Measurements from ENCODE around the gene APBA2.

The APBA2 gene

GRCh38 chr15:29143909-29144635 lies 258.3 kb downstream of the APBA2 start:
- H3K9ac ChIP-seq (ENCODE audit: low read length), result no peak overlapping the region

GRCh38 chr15:29149738-29150075 lies 263.9 kb downstream of the APBA2 start:
- Histone ChIP-seq H3K36me3 (replicated peaks; ENCODE audit: insufficient read depth, low read length) (no peaks in the 10 kb centered on the region), H3F3A (ENCODE audit: insufficient read depth, low read length) (no peaks in the 10 kb centered on the region), H3K4me1 (ENCODE audit: low read length) (no peaks in the 10 kb centered on the region), H4K20me1 (ENCODE audit: insufficient read depth, low read length) (no peaks in the 10 kb centered on the region), H3K27ac (ENCODE audit: low read length) (no peak overlapping the region), H3K9me2 (replicated peaks; ENCODE audit: insufficient read depth, low read length) (no peaks in the 10 kb centered on the region), H3K9ac (ENCODE audit: low read length) (no peak overlapping the region), H2AFZ (ENCODE audit: low read length) (no peak overlapping the region), H3K79me2 (ENCODE audit: low read length) (no peaks in the 10 kb centered on the region), H3K4me2 (ENCODE audit: low read depth, low read length) (no peak overlapping the region), H3K9me3 (replicated peaks; ENCODE audit: insufficient read depth, low read length) (no peaks in the 10 kb centered on the region), H3K27me3 (replicated peaks; ENCODE audit: insufficient read depth, low read length) (no peaks in the 10 kb centered on the region), H3K4me3 (ENCODE audit: low read length) (no peak overlapping the region)
- TF ChIP-seq CTCF (IDR thresholded peaks at IDR 0.05; ENCODE audit: low read length), result no peak
- no peak for TF ChIP-seq EZH2 (optimal IDR thresholded peaks at IDR 0.05; ENCODE audit: low read depth, low read length)
- no peak for TF ChIP-seq EZH2phosphoT487 (IDR thresholded peaks at IDR 0.05; ENCODE audit: low read length)
- no peak for DNase-seq

More at GRCh38 chr15:29143909-29144635, 258.3 kb downstream of the APBA2 start:
- H3K36me3 ChIP-seq (replicated peaks; ENCODE audit: insufficient read depth, low read length), result no peaks in the 10 kb centered on the region
- no peaks in the 10 kb centered on the region for H3K27me3 ChIP-seq (replicated peaks; ENCODE audit: insufficient read depth, low read length)
- no peak for TF ChIP-seq CTCF (IDR thresholded peaks at IDR 0.05; ENCODE audit: low read length)
- no peak for TF ChIP-seq EZH2phosphoT487 (IDR thresholded peaks at IDR 0.05; ENCODE audit: low read length)
- TF ChIP-seq EZH2 (optimal IDR thresholded peaks at IDR 0.05; ENCODE audit: low read depth, low read length), result no peak
- H3K4me1 ChIP-seq (ENCODE audit: low read length), result no peaks in the 10 kb centered on the region
- no peaks in the 10 kb centered on the region for H3K9me3 ChIP-seq (replicated peaks; ENCODE audit: insufficient read depth, low read length)
- no peak overlapping the region for H3K4me3 ChIP-seq (ENCODE audit: low read length)
- H3K9me2 ChIP-seq (replicated peaks; ENCODE audit: insufficient read depth, low read length), result no peaks in the 10 kb centered on the region
- no peak overlapping the region for H3K4me2 ChIP-seq (ENCODE audit: low read depth, low read length)
- no peak for DNase-seq
- no peaks in the 10 kb centered on the region for H3K79me2 ChIP-seq (ENCODE audit: low read length)
- no peaks in the 10 kb centered on the region for H3F3A ChIP-seq (ENCODE audit: insufficient read depth, low read length)
- H4K20me1 ChIP-seq (ENCODE audit: insufficient read depth, low read length), result no peaks in the 10 kb centered on the region
- no peak overlapping the region for H3K27ac ChIP-seq (ENCODE audit: low read length)
- H2AFZ ChIP-seq (ENCODE audit: low read length), result no peak overlapping the region

- TF ChIP-seq CTCF (IDR thresholded peaks at IDR 0.05; ENCODE audit: low read length), result no peak
- no peak for TF ChIP-seq EZH2phosphoT487 (IDR thresholded peaks at IDR 0.05; ENCODE audit: low read length)
- TF ChIP-seq EZH2 (optimal IDR thresholded peaks at IDR 0.05; ENCODE audit: low read depth, low read length), result no peak
- H4K20me1 ChIP-seq (ENCODE audit: insufficient read depth, low read length), result no peaks in the 10 kb centered on the region
- no peak overlapping the region for H3K4me3 ChIP-seq (ENCODE audit: low read length)
- H3K27ac ChIP-seq (ENCODE audit: low read length), result no peak overlapping the region
- no peaks in the 10 kb centered on the region for H3K79me2 ChIP-seq (ENCODE audit: low read length)
- no peaks in the 10 kb centered on the region for H3K4me1 ChIP-seq (ENCODE audit: low read length)
- no peak overlapping the region for H3K9ac ChIP-seq (ENCODE audit: low read length)
- H3K36me3 ChIP-seq (replicated peaks; ENCODE audit: insufficient read depth, low read length), result no peaks in the 10 kb centered on the region
- no peak overlapping the region for H3K4me2 ChIP-seq (ENCODE audit: low read depth, low read length)
- no peaks in the 10 kb centered on the region for H3K9me2 ChIP-seq (replicated peaks; ENCODE audit: insufficient read depth, low read length)
- H2AFZ ChIP-seq (ENCODE audit: low read length), result no peak overlapping the region
- DNase-seq, result no peak
- H3K9me3 ChIP-seq (replicated peaks; ENCODE audit: insufficient read depth, low read length), result no peaks in the 10 kb centered on the region
- H3F3A ChIP-seq (ENCODE audit: insufficient read depth, low read length), result no peaks in the 10 kb centered on the region
- H3K27me3 ChIP-seq (replicated peaks; ENCODE audit: insufficient read depth, low read length), result no peaks in the 10 kb centered on the region
Observed at GRCh38 chr15:29150515-29151483, 265.0 kb downstream of the APBA2 start.

All from MM.1S (cell line).